Fibroblast of skin of left quadriceps (primary cell): ENCODE data around the gene NEDD4L.
A peak's percentile ranks its signal among the peaks of the same experiment; 100 is the strongest.

Source experiments
- DNase-seq, 2 experiments: peaks; one replicate each; pipeline ENCODE4 v3.0.0-alpha.2; 2013; ENCODE audit warnings: low read depth in 2 of 2

NEDD4L gene

GRCh38 chr18:58290116-58290695 lies 246.2 kb downstream of the NEDD4L start:
- DNase-seq: no peak

GRCh38 chr18:58291131-58291530 lies 247.1 kb downstream of the NEDD4L start:
- no peak for DNase-seq

- no peak for DNase-seq
Observed at GRCh38 chr18:58292638-58293037, 248.6 kb downstream of the NEDD4L start.

- no peak for DNase-seq
Observed at GRCh38 chr18:58297198-58297597, 253.2 kb downstream of the NEDD4L start.

GRCh38 chr18:58298251-58299134 lies 254.5 kb downstream of the NEDD4L start:
- no peak for DNase-seq

GRCh38 chr18:58299135-58299473 lies 255.1 kb downstream of the NEDD4L start:
- no peak for DNase-seq

GRCh38 chr18:58299936-58300335 lies 255.9 kb downstream of the NEDD4L start:
- no peak for DNase-seq

GRCh38 chr18:58300867-58301266 lies 256.8 kb downstream of the NEDD4L start:
- DNase-seq: no peak

- DNase-seq: no peak
Observed at GRCh38 chr18:58302811-58303210, 258.8 kb downstream of the NEDD4L start.

GRCh38 chr18:58303363-58303762 lies 259.3 kb downstream of the NEDD4L start:
- DNase-seq: no peak

GRCh38 chr18:58305792-58306191 lies 261.8 kb downstream of the NEDD4L start:
- DNase-seq: no peak

- no peak for DNase-seq
Observed at GRCh38 chr18:58307441-58307840, 263.4 kb downstream of the NEDD4L start.

- DNase-seq: no peak
Observed at GRCh38 chr18:58308463-58308862, 264.4 kb downstream of the NEDD4L start.

GRCh38 chr18:58309099-58309498 lies 265.1 kb downstream of the NEDD4L start:
- no peak for DNase-seq

- DNase-seq: no peak
Observed at GRCh38 chr18:58309610-58310239, 265.7 kb downstream of the NEDD4L start.

GRCh38 chr18:58310517-58310916 lies 266.5 kb downstream of the NEDD4L start:
- DNase-seq: no peak

- no peak for DNase-seq
Observed at GRCh38 chr18:58311390-58311789, 267.4 kb downstream of the NEDD4L start.

- no peak for DNase-seq
Observed at GRCh38 chr18:58313491-58314032, 269.5 kb downstream of the NEDD4L start.

- DNase-seq: peak; percentile 81 to 82
Observed at GRCh38 chr18:58314284-58314683, 270.3 kb downstream of the NEDD4L start.

- no peak for DNase-seq
Observed at GRCh38 chr18:58315041-58315440, 271.0 kb downstream of the NEDD4L start.

- no peak for DNase-seq
Observed at GRCh38 chr18:58315739-58316215, 271.8 kb downstream of the NEDD4L start.
